Choroid plexus epithelial cell (primary cell): ENCODE measurements around the gene TLDC2.
"Not testable (repeated sequence)": the region's sequence is repeated elsewhere in the genome, so short reads cannot be mapped to it uniquely, and the experiment has no call there.

Experiments used
- DNase-seq: peaks from one replicate; pipeline ENCODE4 v3.0.0-alpha.2; 2010; ENCODE audit warnings: low read depth
- H3K4me3 ChIP-seq: 2 replicates; pipeline ENCODE4 v1.5.1; 2011; ENCODE audit warnings: low read depth, mild to moderate bottlenecking, control low read depth, low read length, moderate library complexity
- CTCF ChIP-seq: conservative IDR thresholded peaks from 2 replicates; pipeline ENCODE4 v1.5.1; 2011; ENCODE audit warnings: low read depth, mild to moderate bottlenecking, control low read depth, inconsistent platforms, low read length, moderate library complexity

The TLDC2 gene

GRCh38 chr20:36835025-36835424 is 40.9 kb upstream of the TLDC2 start:
- no peak for DNase-seq
- no peak for TF ChIP-seq CTCF
- H3K4me3 ChIP-seq, result no peak overlapping the region

- DNase-seq, result peak; percentile 96
- H3K4me3 ChIP-seq, result peak overlapping the region; percentile 43
- no peak for TF ChIP-seq CTCF
These were observed 40.3 kb upstream of the TLDC2 start for GRCh38 chr20:36835453-36836198.

- no peak overlapping the region for H3K4me3 ChIP-seq
- DNase-seq, result peak; percentile 76
- peak; percentile 68 for TF ChIP-seq CTCF
These were observed 39.2 kb upstream of the TLDC2 start for GRCh38 chr20:36836591-36837269.

- not testable (repeated sequence) for H3K4me3 ChIP-seq, DNase-seq
These were observed 37.6 kb upstream of the TLDC2 start for GRCh38 chr20:36838376-36838775.

GRCh38 chr20:36839150-36839549 is 36.8 kb upstream of the TLDC2 start:
- H3K4me3 ChIP-seq, result no peak overlapping the region
- no peak for TF ChIP-seq CTCF
- DNase-seq, result no peak

- not testable (repeated sequence) for H3K4me3 ChIP-seq, DNase-seq
These were observed 34.9 kb upstream of the TLDC2 start for GRCh38 chr20:36841030-36841429.

GRCh38 chr20:36845288-36845971 is 30.5 kb upstream of the TLDC2 start:
- no peak for DNase-seq
- no peak overlapping the region for H3K4me3 ChIP-seq
- no peak for TF ChIP-seq CTCF
